Keratinocyte (primary cell): ENCODE data around the gene DNAAF5. TPM values are rescaled to one million over a fixed set of nuclear protein-coding genes. Genes with fewer than 3 reads are reported as not detected.

Experiments used
- DNase-seq: peaks from one replicate; pipeline ENCODE4 v3.0.0-alpha.2; 2011; ENCODE audit warnings: low read depth, missing footprints, low spot score
- FAIRE-seq: peaks from 2 replicates; lab custom pipeline; 2011; peaks lifted over from hg19 to GRCh38; lab: Jason Lieb, UNC
- H2AFZ ChIP-seq: 2 replicates; pipeline ENCODE4 v1.6.0; 2012; ENCODE audit warnings: low read length, control low read depth, inconsistent platforms; ENCODE audit not compliant: control insufficient read depth
- H3K27ac ChIP-seq: 2 replicates; pipeline ENCODE4 v1.5.1; 2011; ENCODE audit warnings: low read length; ENCODE audit not compliant: control insufficient read depth, insufficient read depth
- H3K27me3 ChIP-seq: 3 replicates; pipeline ENCODE4 v1.6.0; 2011; ENCODE audit warnings: low read length; ENCODE audit not compliant: control insufficient read depth, insufficient read depth; ENCODE audit errors: extremely low read depth
- H3K36me3 ChIP-seq, 2 experiments: 2 replicates in 1 of 2; 3 replicates in 1 of 2; pipeline ENCODE4 v1.5.1; 2011; ENCODE audit warnings: low read length in 2 of 2, mild to moderate bottlenecking in 1 of 2; ENCODE audit not compliant: control insufficient read depth in 2 of 2, insufficient read depth in 2 of 2; ENCODE audit errors: extremely low read depth in 1 of 2
- H3K4me1 ChIP-seq: 3 replicates; pipeline ENCODE4 v1.5.1; 2011; ENCODE audit warnings: low read length; ENCODE audit not compliant: control insufficient read depth, insufficient read depth; ENCODE audit errors: extremely low read depth
- H3K4me2 ChIP-seq: 3 replicates; pipeline ENCODE4 v1.6.0; 2011; ENCODE audit warnings: low read depth, low read length; ENCODE audit not compliant: control insufficient read depth, insufficient read depth; ENCODE audit errors: extremely low read depth
- H3K4me3 ChIP-seq, 3 experiments: fragments of 200-600 bp in 1 of 3; sonication (generic) in 1 of 3; 2 replicates in 2 of 3; 3 replicates in 1 of 3; pipeline ENCODE4 v1.5.1; 2011 to 2016; ENCODE audit warnings: low read length in 3 of 3, mild to moderate bottlenecking in 3 of 3, control low read depth in 2 of 3, inconsistent platforms in 1 of 3, low read depth in 1 of 3, mixed read lengths in 1 of 3, mixed run types in 1 of 3, moderate library complexity in 1 of 3; ENCODE audit not compliant: control insufficient read depth in 2 of 3, insufficient read depth in 2 of 3; ENCODE audit errors: extremely low read depth in 1 of 3
- H3K79me2 ChIP-seq: 2 replicates; pipeline ENCODE4 v1.6.0; 2012; ENCODE audit warnings: low read length; ENCODE audit not compliant: control insufficient read depth, insufficient read depth
- H3K9ac ChIP-seq: 3 replicates; pipeline ENCODE4 v1.6.0; 2011; ENCODE audit warnings: low read length; ENCODE audit not compliant: control insufficient read depth, insufficient read depth; ENCODE audit errors: extremely low read depth
- H3K9me1 ChIP-seq: 3 replicates; pipeline ENCODE4 v1.6.0; 2011; ENCODE audit warnings: low read length; ENCODE audit not compliant: control insufficient read depth, insufficient read depth; ENCODE audit errors: extremely low read depth
- H3K9me3 ChIP-seq: 2 replicates; pipeline ENCODE4 v1.5.1; 2012; ENCODE audit warnings: low read depth, low read length; ENCODE audit not compliant: control insufficient read depth
- H4K20me1 ChIP-seq: 3 replicates; pipeline ENCODE4 v1.6.0; 2011; ENCODE audit warnings: low read length; ENCODE audit not compliant: control insufficient read depth, insufficient read depth; ENCODE audit errors: extremely low read depth
- CTCF ChIP-seq, 3 experiments: IDR thresholded peaks in 1 of 3; conservative IDR thresholded peaks in 1 of 3; optimal IDR thresholded peaks in 1 of 3; 2 replicates in 2 of 3; 3 replicates in 1 of 3; pipeline versions ENCODE3 to v1.5.1; 2011; ENCODE audit warnings: low read length in 3 of 3, mild to moderate bottlenecking in 3 of 3, moderate library complexity in 2 of 3, control low read depth in 1 of 3, inconsistent platforms in 1 of 3; ENCODE audit not compliant: insufficient read depth in 2 of 3; ENCODE audit errors: extremely low read depth in 1 of 3
- EZH2 ChIP-seq: IDR thresholded peaks from one replicate; pipeline ENCODE4 v1.6.1; 2012; ENCODE audit warnings: inconsistent platforms, mild to moderate bottlenecking, low read length, moderate library complexity
- dilution Hi-C: fragments of 300-500 bp; cut with MboI; formaldehyde crosslinking; loops from one replicate; pipeline ENCODE4 v1.7.0; 2020; ENCODE audit warnings: low sequenced_read_pairs; ENCODE audit not compliant: extremely low pct_ligation_motif_present
- polyA plus RNA-seq, 5 experiments: library from polyadenylated mRNA; depleted of rRNA in 3 of 5; stranded (reverse) in 3 of 5; stranded (forward) in 1 of 5; unstranded in 1 of 5; fragments of >200 nt; gene quantifications; 1 replicate in 1 of 5; 2 replicates in 3 of 5; 3 replicates in 1 of 5; pipeline versions ENCODE4 v1.2.1 to v1.2.3, GENCODE V29; 2011 to 2012; ENCODE audit warnings: missing spikeins in 2 of 5, low read depth in 1 of 5, low replicate concordance in 1 of 5

Gene DNAAF5
- polyA plus RNA-seq, 1 donor (not counting 4 experiments of a cell fraction or from before 2014, with no cell fraction given): 16.3 TPM

DNA sequence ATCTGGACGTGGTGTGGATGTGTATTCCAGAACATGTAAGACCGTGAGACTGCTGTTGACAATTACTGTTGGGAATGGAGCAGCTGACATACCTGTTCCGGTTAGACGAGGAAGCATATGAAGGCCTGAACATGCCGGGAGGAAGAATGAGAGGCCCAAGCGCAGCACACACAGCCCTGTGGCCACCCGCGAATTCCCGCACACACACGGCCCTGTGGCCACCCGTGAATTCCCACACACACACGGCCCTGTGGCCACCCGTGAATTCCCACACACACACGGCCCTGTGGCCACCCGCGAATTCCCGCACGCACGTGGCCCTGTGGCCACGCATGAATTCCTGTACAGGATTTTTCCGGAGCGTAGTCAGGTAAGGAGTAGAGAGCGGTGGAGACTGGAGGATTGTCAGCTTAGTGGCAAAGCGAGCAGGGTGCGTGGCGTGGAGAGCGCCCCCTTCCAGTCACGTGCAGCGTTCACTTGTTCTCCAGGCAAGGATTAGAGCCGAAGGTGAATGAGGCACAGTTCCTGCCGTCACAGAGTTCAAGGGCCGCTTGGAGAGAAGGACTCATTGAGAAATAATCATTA lies 96.3 kb downstream of the DNAAF5 start:
- peaks cover 0 to 15% of the 10 kb centered on the region in 2 experiments for H3K36me3 ChIP-seq
- dilution Hi-C loops: no loop called here
- peaks cover 46% of the 10 kb centered on the region for H3K4me1 ChIP-seq
- no peak overlapping the region for H3K4me3 ChIP-seq
- TF ChIP-seq CTCF (optimal IDR thresholded peaks at IDR 0.05 in 1 of 3, IDR thresholded peaks at IDR 0.05 in 1 of 3, conservative IDR thresholded peaks at IDR 0.05 in 1 of 3; ENCODE audit: extremely low read depth in 1 of 3, insufficient read depth in 2 of 3, low read length in 3 of 3) (peak in 2 of 3 experiments; percentile 26 to 53), EZH2 (no peak)
- H3K9me1 ChIP-seq: no peaks in the 10 kb centered on the region
- peaks cover 96% of the 10 kb centered on the region for H3K79me2 ChIP-seq
- no peaks in the 10 kb centered on the region for H3K27me3 ChIP-seq
- DNase-seq (no peak), FAIRE-seq (no peak)
- peak overlapping the region; percentile 49 for H3K27ac ChIP-seq
- H4K20me1 ChIP-seq: peaks cover 6% of the 10 kb centered on the region
- H3K9me3 ChIP-seq: no peaks in the 10 kb centered on the region
- H3K9ac ChIP-seq: peak overlapping the region; percentile 53
- no peak overlapping the region for H2AFZ ChIP-seq
- H3K4me2 ChIP-seq: peak overlapping the region; percentile 69

- Histone ChIP-seq H3K27ac (peak overlapping the region; percentile 49), H4K20me1 (peaks cover 4% of the 10 kb centered on the region)
These were observed 97.2 kb downstream of the DNAAF5 start for GRCh38 chr7:823649-824048.

More at GRCh38 chr7:823649-824048, 97.2 kb downstream of the DNAAF5 start:
- peak; percentile 29 for FAIRE-seq
- Histone ChIP-seq H3K4me1 (peaks cover 43% of the 10 kb centered on the region), H3K79me2 (peaks cover 96% of the 10 kb centered on the region), H3K4me3 (peak overlapping the region in 1 of 3 experiments; percentile 25), H3K36me3 (peaks cover 0 to 15% of the 10 kb centered on the region in 2 experiments), H3K9me1 (no peaks in the 10 kb centered on the region), H3K9me3 (no peaks in the 10 kb centered on the region), H3K9ac (peak overlapping the region; percentile 53), H2AFZ (no peak overlapping the region), H3K27me3 (no peaks in the 10 kb centered on the region), H3K4me2 (peak overlapping the region; percentile 69)
- no peak for DNase-seq
- TF ChIP-seq CTCF (optimal IDR thresholded peaks at IDR 0.05 in 1 of 3, IDR thresholded peaks at IDR 0.05 in 1 of 3, conservative IDR thresholded peaks at IDR 0.05 in 1 of 3; ENCODE audit: extremely low read depth in 1 of 3, insufficient read depth in 2 of 3, low read length in 3 of 3) (no peak), EZH2 (no peak)
- dilution Hi-C loops: no loop called here
